Measurements from ENCODE around the gene MSRB1. TPM values are rescaled to one million over a fixed set of nuclear protein-coding genes. Genes with fewer than 3 reads are reported as not detected.
"Not testable (repeated sequence)": the region's sequence is repeated elsewhere in the genome, so short reads cannot be mapped to it uniquely, and the experiment has no call there.

The MSRB1 gene
- total RNA-seq, 2 donors from 2014 or later, result 21.2 to 37.6 TPM

GRCh38 chr16:1959269-1960039, 16.5 kb upstream of the MSRB1 start, which contains the start of gene NDUFB10:
TSS of gene NDUFB10 (plus strand) at chr16:1959538. CDS start at chr16:1959625, 87 bp downstream.
- TF ChIP-seq CTCF (IDR thresholded peaks at IDR 0.05), result peak; percentile 65
- H3K36me3 ChIP-seq, result peaks cover 18% of the 10 kb centered on the region
- peak; percentile 51 for DNase-seq (ENCODE audit: low spot score)

DNA sequence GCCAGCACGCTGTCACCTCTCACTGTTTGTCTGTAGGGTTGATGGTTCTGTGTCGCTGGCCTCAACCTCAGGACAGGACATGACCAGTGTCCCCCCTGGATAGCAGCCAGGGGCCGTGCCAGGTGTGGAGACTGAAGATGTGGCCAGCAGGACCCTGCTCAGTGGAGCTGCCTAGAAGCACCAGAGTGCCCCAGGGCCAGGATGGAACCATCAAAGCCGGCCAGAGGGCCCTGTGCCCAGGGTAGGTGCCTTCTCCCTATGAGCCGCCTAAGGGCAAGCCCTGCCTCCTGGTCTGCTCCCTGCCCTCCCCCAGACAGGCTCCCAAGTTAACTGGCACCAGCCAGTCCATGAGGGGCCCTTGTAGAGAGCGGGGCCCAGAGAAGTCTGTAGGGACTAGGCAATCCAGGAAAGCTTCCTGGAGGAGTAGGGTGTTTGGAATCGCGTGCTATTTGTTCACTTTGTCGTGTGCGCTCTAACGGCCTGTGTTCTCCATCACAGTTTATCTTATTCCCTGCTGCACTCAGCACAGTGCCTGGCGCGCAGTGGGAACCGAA, 15.8 kb upstream of the MSRB1 start:
- ATAC-seq (ENCODE audit: insufficient number of reproducible peaks, low FRiP score, low read depth) (peak; percentile 2), DNase-seq (ENCODE audit: low spot score) (no peak)
- H3K27me3 ChIP-seq (replicated peaks; ENCODE audit: insufficient read depth), result no peaks in the 10 kb centered on the region
- H3K4me1 ChIP-seq (ENCODE audit: control insufficient read depth in 1 of 2, low read depth in 2 of 2), result peaks cover 6 to 19% of the 10 kb centered on the region in 2 donors
- TF ChIP-seq CTCF (IDR thresholded peaks at IDR 0.05), result no peak
- H3K4me3 ChIP-seq, result peak overlapping the region; percentile 86
- H3K27ac ChIP-seq, result peak overlapping the region; percentile 58 to 75
- H3K36me3 ChIP-seq, result peaks cover 18% of the 10 kb centered on the region
- no peaks in the 10 kb centered on the region for H3K9me3 ChIP-seq

More at GRCh38 chr16:1959269-1960039, 16.5 kb upstream of the MSRB1 start, which contains the start of gene NDUFB10:
- no peaks in the 10 kb centered on the region for H3K27me3 ChIP-seq (replicated peaks; ENCODE audit: insufficient read depth)
- peak within 1 kb of the TSS; percentile 58 to 75 for H3K27ac ChIP-seq
- ATAC-seq (ENCODE audit: insufficient number of reproducible peaks, low FRiP score, low read depth), result peak; percentile 83
- peaks cover 6 to 19% of the 10 kb centered on the region in 2 donors for H3K4me1 ChIP-seq (ENCODE audit: control insufficient read depth in 1 of 2, low read depth in 2 of 2)
- H3K4me3 ChIP-seq, result peak within 1 kb of the TSS; percentile 86
- no peaks in the 10 kb centered on the region for H3K9me3 ChIP-seq

DNA sequence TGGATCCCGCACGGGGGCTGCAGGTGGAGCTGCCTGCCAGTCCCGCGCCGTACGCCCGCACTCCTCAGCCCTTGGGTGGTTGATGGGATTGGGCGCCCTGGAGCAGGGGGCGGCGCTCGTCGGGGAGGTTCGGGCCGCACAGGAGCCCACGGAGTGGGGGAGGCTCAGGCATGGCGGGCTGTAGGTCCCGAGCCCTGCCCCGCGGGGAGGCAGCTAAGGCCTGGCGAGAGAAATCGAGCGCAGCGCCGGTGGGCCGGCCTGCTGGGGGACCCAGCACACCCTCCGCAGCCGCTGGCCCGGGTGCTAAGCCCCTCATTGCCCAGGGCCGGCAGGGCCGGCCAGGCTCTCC, 15.1 kb upstream of the MSRB1 start:
- H3K4me1 ChIP-seq (ENCODE audit: control insufficient read depth in 1 of 2, low read depth in 2 of 2), result peaks cover 6 to 19% of the 10 kb centered on the region in 2 donors
- not testable (repeated sequence) for H3K9me3 ChIP-seq; H3K27ac ChIP-seq; H3K4me3 ChIP-seq; DNase-seq (ENCODE audit: low spot score); ATAC-seq (ENCODE audit: insufficient number of reproducible peaks, low FRiP score, low read depth); H3K27me3 ChIP-seq (replicated peaks; ENCODE audit: insufficient read depth)
- peaks cover 18% of the 10 kb centered on the region for H3K36me3 ChIP-seq

DNA sequence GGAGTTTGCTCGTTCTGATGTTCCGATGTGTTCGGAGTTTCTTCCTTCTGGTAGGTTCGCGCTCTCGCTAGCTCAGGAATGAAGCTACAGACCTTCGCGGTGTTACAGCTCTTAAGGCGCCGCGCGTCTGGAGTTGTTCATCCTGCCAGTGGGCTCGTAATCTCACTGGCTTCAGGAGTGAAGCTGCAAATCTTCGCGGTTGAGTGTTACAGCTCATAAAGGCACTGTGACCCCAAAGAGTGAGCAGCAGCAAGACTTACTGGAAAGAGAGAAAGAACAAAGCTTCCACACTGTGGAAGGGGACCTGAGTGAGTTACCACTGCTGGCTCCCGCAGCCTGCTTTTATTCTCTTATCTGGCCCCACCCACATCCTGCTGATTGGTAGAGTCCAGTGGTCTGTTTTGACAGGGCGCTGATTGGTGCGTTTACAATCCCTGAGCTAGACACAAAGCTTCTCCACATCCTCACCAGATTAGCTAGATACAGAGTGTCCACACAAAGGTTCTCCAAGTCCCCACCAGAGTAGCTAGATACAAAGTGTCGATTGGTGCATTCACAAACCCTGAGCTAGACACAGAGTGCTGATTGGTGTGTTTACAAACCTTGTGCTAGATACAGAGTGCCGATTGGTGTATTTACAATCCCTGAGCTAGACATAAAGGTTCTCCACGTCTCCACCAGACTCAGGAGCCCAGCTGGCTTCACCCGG, 14.6 kb upstream of the MSRB1 start:
- H3K4me1 ChIP-seq (ENCODE audit: control insufficient read depth in 1 of 2, low read depth in 2 of 2), result peaks cover 6 to 19% of the 10 kb centered on the region in 2 donors
- not testable (repeated sequence) for H3K27me3 ChIP-seq (replicated peaks; ENCODE audit: insufficient read depth); H3K9me3 ChIP-seq; ATAC-seq (ENCODE audit: insufficient number of reproducible peaks, low FRiP score, low read depth); H3K4me3 ChIP-seq; H3K27ac ChIP-seq; DNase-seq (ENCODE audit: low spot score)
- peaks cover 13% of the 10 kb centered on the region for H3K36me3 ChIP-seq

- Histone ChIP-seq H3K27me3 (replicated peaks; ENCODE audit: insufficient read depth) (no peaks in the 10 kb centered on the region), H3K9me3 (no peaks in the 10 kb centered on the region), H3K27ac (no peak overlapping the region), H3K4me1 (ENCODE audit: control insufficient read depth in 1 of 2, low read depth in 2 of 2) (peaks cover 0 to under 1% of the 10 kb centered on the region in 2 donors), H3K4me3 (no peak overlapping the region), H3K36me3 (no peaks in the 10 kb centered on the region)
- ATAC-seq (ENCODE audit: insufficient number of reproducible peaks, low FRiP score, low read depth) (no peak), DNase-seq (ENCODE audit: low spot score) (no peak)
- TF ChIP-seq CTCF (IDR thresholded peaks at IDR 0.05), result no peak
These were observed 10.7 kb upstream of the MSRB1 start for GRCh38 chr16:1953734-1954133.

DNA sequence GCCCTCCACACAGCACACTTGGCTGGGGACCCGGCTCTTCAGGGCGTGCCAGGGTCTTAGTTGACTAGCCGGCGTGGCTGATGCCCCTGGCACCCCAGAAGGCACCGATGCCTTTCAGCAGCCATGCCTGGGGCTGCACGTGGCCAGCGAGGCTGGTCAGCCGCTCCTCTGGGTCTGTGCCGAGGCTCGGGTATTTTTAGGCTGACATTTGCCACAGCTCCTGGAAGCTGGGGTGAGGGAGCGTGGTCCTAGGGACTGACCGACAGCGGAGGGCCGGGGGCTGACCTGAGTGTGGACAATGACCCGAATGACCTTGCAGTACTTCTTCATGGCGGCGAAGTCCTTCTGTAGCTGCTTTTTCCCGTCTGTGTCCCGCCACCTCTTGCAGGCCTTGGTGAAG, 7.6 kb upstream of the MSRB1 start:
- TF ChIP-seq CTCF (IDR thresholded peaks at IDR 0.05), result no peak
- Histone ChIP-seq H3K36me3 (no peaks in the 10 kb centered on the region), H3K4me3 (no peak overlapping the region), H3K4me1 (ENCODE audit: control insufficient read depth in 1 of 2, low read depth in 2 of 2) (no peaks in the 10 kb centered on the region), H3K9me3 (no peaks in the 10 kb centered on the region), H3K27me3 (replicated peaks; ENCODE audit: insufficient read depth) (no peaks in the 10 kb centered on the region), H3K27ac (no peak overlapping the region)
- no peak for DNase-seq (ENCODE audit: low spot score)
- no peak for ATAC-seq (ENCODE audit: insufficient number of reproducible peaks, low FRiP score, low read depth)
